Tibial nerve (tissue), 4 donors: ENCODE data around the gene ASXL2.

Experiments used
- CTCF ChIP-seq, 5 experiments: fragments of 200-600 bp in 3 of 5; fragments of 450-650 bp in 2 of 5; sonication (generic) in 3 of 5; IDR thresholded peaks; one replicate each; pipeline ENCODE4 v1.5.1; 2016 to 2019; ENCODE audit warnings: antibody characterized with exemption in 5 of 5, mild to moderate bottlenecking in 3 of 5, moderate library complexity in 2 of 5
- EP300 ChIP-seq, 2 donors: sonication (generic); formaldehyde crosslinking; IDR thresholded peaks; one replicate each; pipeline ENCODE4 v1.6.1; 2017; ENCODE audit warnings: antibody characterized with exemption in 2 of 2, mild to moderate bottlenecking in 1 of 2
- POLR2A ChIP-seq, 2 donors: fragments of 450-650 bp; IDR thresholded peaks; one replicate each; pipeline ENCODE4 v1.6.1; 2017; ENCODE audit warnings: antibody characterized with exemption in 2 of 2, mild to moderate bottlenecking in 2 of 2, moderate library complexity in 2 of 2

DNA sequence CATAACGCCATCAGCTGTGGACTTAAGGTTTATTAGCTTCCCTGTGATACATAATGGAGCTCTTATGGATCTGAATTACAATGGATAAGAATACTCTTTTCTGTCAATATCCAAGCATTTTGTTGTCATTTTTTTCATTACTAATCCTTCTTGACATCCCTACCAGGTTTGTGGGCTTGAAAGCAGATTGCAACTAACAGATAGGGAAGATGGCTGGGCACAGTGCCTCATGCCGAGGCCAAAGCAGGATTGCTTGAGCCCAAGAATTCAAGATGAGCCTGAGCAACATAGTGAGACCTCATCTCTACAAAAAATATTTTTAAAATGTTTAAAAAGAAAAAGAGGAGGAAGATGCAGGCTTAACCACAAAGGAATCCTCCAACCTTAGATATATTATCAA lies 42.4 kb downstream of the ASXL2 start:
- TF ChIP-seq CTCF (IDR thresholded peaks at IDR 0.05) = no peak
- no peak for TF ChIP-seq POLR2A (IDR thresholded peaks at IDR 0.05)
- no peak for TF ChIP-seq EP300 (IDR thresholded peaks at IDR 0.05)
